ENCODE measurements around the gene SAMHD1.
"Not testable (repeated sequence)": the region's sequence is repeated elsewhere in the genome, so short reads cannot be mapped to it uniquely, and the experiment has no call there.

SAMHD1 gene

DNA sequence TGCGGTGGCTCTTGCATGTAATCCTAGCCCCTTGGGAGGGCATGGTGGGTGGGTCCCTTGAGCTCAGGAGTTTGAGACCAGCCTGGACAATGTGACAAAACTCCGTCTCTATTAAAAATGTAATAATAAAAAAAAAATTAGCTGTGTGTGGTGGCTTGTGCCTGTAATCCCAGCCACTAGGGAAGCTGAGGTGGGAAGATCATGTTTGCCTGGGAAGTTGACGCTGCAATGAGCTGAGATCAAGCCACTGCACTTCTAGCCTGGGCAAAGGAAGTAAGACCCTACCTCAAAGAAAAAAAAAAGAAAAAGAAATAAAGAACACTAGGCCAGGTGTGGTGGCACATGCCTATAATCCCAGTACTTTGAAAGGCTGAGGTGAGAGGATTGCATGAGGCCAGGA lies 4.5 kb upstream of the SAMHD1 start:
- DNase-seq (ENCODE audit: low spot score), result no peak

DNA sequence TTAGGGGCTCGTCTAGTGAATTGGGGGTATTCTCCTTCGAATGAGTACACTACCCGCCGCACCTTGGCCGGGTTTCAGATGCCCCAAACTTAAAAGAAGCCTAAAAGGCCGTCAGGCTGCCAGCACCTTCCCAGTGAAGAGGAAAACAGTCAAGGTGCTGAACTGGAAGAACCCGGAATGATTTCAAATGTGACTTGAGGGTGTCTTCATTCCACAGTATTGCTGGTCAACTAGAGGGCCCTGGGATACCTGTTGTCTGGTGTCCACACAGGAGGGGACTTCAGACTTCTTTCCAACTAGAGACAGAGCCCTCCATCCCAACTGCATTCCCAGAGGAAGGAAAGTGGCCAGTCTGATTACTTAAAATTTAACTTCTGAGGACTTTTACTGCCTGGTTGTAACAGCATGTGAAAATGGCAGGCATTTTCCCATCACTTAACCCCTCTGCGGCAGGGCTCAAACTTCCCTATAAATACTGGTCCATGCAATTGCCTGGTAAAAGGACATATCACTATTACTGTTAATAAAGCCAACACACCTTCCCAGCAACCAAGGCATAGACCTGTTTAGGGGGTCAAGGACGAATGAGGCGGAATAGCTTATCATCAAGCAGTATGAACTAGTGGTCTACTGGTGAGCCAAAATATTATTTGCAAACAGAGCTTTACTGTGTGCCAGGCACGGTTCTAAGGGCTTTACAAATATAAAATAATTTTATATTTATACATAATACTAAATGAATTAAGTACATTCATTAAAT lies 651 bp upstream of the SAMHD1 start:
- DNase-seq (ENCODE audit: low spot score), result no peak

DNA sequence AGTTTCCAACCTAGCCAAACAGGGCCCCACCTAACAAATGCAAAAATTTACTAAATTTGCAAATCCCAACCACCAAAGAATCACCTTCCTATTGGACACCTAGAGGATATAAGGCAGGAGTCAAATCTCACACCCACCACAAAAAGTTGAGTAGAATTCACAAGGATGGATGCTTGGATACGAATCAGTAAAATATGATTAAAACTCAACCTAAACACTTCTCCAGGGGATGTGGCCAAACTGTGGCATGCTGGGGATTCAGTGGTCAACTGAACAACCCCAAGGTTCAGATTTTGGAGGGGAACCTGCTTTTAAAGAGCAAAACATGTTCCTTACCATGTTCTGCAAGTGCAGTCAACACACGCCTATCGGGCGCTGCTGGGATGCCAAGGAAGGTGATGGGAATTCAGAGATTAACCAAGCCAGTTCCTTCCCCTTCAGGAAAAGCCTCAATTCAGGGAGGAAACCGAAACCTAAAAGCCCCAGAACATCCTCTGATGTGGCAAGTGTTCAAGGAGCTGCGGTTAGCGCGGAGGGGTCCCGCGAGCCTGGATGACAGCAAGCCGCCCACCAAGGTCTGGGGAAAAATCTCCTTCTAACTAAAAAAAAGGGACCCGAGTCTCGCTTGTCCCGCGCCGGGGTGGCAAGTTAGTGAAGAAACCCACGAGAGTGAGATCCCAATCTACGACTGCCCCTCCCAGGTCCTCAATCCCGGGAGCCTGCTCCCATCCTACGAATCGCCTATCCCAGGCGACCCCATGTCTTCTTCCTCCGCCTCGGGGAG lies 902 bp downstream of the SAMHD1 start:
- peak; percentile 40 for DNase-seq (ENCODE audit: low spot score)

DNA sequence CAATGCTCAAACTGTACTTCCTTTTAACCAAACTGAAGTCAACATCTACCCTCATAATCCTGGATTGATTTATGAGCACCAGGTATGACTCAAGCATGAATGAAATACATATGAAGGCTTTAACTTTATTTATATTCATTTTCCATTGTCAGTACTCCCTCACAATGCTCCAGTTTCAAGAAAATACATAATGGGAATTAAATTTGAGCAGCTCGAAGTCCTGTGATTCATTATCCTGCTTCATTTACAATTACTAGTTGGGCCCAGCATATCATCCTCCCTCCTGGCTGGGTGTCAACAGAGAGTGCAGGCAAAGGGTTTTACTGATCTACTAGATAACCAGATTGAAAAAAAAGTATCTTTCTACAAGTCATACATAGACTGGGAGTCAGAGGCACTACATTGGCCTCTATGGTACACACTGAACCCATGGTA lies 10.1 kb downstream of the SAMHD1 start:
- no peak for DNase-seq (ENCODE audit: low spot score)

DNA sequence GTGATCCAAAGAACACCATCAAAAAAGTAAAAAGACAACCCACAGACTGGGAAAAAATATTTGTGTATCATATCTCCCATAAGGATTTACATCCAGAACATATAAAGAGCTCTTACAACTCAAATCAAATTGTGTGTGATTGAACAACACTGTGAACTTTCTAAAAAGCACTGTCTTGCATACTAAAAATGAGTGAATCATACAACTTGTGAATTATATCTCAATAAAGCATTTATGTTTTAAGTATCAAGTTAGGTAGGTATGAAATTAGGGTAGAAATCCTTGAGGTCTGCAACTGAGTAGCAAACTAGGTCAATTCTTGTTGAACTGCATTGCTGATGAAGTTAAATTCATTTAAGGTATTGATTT lies 14.1 kb downstream of the SAMHD1 start:
- no peak for DNase-seq (ENCODE audit: low spot score)

DNA sequence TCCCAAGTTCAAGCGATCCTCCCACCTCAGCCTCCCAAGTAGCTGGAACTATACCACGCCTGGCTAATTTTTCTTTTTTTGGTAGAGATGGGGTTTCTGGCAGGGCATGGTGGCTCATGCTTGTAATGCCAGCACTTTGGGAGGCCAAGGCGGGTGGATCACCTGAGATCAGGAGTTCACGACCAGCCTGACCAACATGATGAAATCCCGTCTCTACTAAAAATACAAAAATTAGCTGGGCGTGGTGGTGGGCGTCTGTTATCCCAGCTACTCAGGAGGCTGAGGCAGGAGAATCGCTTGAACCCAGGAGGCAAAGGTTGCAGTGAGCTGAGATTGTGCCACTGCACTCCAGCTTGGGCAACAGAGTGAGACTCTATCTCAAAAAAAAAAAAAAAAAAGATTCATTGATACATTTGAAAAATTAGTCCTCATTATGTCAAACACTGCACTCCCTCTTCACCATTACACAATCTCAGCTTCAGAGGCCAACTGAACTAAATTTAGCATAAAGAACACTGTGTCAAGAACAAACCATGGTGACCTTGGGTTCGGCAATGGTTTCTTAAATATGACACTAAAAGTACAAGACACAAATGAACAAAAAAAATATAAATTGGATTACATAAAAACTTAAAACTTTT lies 14.6 kb downstream of the SAMHD1 start:
- DNase-seq (ENCODE audit: low spot score), result not testable (repeated sequence)

DNA sequence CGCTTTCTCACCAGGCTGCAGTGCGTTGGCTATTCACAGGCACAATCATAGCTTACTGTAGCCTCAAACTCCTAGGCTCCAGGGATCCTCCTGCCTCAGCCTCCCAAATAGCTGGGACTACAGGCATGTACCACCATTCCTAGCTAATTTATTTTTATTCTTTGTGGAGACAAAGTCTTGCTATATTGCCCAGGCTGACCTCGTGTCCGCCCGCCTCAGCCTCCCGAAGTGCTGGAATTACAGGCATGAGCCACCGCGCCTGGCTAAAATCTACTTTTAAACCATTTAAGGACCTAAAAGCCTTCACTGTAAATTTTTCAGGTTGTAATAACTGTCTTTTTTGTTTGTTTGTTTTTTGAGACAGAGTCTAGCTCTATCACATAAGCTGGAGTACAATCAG lies 15.2 kb downstream of the SAMHD1 start:
- no peak for DNase-seq (ENCODE audit: low spot score)

DNA sequence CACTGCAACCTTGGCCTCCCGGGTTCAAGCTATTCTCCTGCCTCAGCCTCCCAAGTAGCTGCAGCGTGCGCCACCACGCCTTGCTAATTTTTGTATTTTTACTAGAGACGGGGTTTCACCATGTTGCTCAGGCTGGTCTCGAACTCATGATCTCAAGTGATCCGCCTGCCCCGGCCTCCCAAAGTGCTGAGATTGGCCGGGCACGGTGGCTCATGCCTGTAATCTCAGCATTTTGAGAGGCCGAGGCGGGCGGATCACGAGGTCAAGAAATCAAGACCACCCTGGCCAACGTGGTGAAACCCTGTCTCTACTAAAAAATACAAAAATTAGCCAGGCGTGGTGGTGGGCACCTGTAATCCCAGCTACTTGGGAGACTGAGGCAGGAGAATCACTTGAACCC lies 17.9 kb downstream of the SAMHD1 start:
- not testable (repeated sequence) for DNase-seq (ENCODE audit: low spot score)

DNA sequence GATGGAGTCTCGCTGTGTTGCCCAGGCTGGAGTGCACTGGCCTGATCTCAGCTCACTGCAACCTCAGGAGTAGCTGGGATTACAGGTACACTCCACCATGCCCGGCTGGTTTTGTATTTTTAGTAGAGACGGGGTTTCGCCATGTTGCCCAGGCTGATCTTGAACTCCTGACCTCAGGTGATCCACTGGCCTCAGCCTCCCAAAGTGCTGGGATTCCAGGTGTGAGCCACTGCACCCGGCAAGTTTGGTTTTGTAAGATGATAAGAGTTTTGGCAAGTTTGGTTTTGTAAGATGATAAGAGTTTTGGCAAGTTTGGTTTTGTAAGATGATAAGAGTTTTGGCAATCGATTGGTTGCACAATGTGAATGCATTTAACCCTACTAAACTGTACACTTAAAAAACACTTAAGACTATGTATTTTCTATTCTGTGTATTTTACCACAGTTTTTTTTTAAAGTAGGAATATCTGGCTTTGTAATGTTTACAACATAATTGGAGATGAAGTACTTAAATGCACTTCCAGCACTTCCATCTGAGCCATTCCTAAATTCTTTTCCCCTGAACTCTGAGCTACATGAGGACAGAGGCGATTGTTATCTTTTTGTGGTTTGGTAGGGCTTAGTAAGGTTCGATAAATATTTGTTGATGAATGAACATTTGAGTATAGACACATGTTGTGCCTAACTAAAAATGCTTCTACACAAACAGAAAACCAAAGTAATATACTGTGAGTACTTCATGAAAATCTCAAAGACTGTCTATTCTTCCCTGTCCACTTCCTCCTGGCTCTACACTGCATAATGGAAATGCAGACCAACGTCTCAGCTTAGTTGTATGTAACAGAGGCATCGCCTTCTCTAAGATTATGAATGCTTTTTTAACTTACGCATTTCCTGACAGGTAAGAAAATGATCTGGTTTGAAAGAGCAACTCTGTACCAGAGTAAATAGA lies 18.8 kb downstream of the SAMHD1 start:
- no peak for DNase-seq (ENCODE audit: low spot score)

DNA sequence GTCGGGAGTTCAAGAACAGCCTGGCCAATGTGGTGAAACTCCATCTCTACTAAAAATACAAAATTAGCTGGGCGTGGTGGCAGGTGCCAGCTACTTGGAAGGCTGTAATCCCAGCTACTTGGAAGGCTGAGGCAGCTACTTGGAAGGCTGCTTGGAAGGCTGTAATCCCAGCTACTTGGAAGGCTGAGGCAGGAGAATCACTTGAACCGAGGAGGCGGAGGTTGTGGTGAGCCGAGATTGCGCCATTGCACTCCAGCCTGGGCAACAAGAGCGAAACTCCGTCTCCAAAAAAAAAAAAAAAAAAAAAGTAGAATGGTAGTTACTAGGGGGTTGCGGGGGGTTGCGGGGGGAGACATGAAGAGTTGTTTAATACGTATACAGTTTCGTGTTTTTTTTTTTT lies 19.4 kb downstream of the SAMHD1 start:
- DNase-seq (ENCODE audit: low spot score), result not testable (repeated sequence)

DNA sequence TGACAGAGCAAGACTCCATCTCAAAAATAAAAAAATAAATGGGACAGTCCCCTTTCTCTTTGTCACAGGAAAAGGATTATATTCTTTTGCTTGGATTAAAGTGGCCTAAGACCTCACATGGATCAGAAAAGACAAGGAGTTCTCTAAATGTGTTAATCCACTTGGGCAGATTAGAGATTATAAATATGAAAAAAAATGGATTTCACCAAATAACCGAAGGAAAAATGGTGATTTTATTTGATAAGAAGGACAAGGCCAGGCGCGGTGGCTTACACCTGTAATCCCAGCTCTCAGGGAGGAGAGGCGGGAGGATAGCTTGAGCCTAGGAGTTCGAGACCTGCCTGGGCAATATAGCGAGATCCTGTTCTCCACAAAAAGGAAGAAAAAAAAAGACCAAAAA lies 21.8 kb downstream of the SAMHD1 start:
- DNase-seq (ENCODE audit: low spot score), result no peak

DNA sequence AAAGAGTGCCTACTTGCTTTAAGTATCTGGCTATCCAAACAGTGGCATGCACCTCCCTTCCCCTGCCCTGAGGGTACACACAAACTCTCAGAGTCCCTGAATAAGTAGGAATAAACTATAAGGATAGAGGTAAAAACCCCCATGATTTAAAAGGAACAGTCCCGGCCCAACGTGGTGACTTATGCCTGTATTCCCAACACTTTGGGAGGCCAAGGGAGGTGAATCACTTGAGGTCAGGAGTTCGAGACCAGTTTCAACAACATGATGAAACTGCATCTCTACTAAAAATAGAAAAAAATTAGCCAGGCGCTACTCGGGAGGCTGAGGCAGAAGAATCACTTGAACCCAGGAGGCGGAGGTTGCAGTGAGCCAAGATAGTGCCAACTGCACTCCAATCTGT lies 22.2 kb downstream of the SAMHD1 start:
- DNase-seq (ENCODE audit: low spot score), result no peak

DNA sequence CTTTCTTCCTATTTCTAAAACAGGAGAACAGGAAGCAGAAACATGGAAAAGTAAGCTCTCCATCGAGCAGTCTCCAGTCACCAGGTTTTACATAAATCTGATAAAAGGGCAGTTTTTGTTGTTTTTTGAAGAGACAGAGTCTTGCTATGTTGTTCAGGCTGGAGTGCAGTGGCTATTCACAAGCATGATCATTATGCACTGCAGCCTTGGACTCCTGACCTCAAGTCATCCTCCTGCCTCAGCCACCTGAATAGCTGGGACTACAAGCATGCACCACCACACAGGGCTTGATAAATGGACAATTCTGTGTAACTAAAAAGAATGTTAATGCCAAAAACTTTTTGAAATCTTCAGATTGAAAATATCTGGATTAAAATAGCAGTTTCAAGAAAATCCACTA lies 23.8 kb downstream of the SAMHD1 start:
- no peak for DNase-seq (ENCODE audit: low spot score)

DNA sequence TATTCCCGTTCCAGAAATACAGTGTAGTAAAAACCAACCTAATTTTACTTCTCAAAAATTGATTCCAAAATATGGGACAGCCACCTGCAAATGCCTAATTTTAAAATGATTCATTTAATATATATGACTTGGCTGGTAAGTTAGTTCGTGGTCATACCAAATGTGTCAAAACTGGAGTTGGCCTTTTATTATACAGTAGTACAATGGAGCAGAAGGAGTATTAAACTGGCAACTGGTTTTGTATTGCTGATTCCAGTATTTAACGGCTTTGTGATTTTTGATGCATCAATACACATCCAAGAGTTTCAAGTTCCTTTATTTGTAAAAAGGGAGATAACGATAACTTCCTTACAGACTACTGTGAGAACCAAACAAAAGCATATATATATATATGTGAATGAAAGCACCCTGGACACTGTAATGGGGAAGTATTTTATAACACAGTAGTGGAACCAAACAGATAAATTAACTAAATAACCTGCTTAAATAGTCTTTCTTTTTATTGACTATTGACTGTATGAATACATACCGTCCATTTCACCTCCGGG lies 24.8 kb downstream of the SAMHD1 start:
- DNase-seq (ENCODE audit: low spot score), result no peak

DNA sequence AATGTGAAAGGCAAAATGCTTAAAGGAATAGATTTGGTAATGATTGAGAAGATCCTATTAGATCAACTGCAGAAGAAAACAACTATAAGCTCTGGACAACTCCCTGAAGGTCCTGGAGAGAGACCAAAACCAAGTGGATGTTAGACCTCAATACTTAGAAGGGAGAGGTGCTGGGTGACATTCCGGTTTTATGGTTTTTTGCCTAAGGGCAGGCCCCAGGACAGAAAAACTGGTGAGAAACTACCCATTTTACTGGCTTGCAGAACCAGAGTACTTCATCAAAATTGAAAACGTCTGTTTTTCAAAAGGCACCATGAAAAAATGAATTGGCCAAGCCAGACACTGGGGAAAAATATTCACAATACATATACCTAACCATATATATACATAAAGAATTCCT lies 26.3 kb downstream of the SAMHD1 start:
- no peak for DNase-seq (ENCODE audit: low spot score)

DNA sequence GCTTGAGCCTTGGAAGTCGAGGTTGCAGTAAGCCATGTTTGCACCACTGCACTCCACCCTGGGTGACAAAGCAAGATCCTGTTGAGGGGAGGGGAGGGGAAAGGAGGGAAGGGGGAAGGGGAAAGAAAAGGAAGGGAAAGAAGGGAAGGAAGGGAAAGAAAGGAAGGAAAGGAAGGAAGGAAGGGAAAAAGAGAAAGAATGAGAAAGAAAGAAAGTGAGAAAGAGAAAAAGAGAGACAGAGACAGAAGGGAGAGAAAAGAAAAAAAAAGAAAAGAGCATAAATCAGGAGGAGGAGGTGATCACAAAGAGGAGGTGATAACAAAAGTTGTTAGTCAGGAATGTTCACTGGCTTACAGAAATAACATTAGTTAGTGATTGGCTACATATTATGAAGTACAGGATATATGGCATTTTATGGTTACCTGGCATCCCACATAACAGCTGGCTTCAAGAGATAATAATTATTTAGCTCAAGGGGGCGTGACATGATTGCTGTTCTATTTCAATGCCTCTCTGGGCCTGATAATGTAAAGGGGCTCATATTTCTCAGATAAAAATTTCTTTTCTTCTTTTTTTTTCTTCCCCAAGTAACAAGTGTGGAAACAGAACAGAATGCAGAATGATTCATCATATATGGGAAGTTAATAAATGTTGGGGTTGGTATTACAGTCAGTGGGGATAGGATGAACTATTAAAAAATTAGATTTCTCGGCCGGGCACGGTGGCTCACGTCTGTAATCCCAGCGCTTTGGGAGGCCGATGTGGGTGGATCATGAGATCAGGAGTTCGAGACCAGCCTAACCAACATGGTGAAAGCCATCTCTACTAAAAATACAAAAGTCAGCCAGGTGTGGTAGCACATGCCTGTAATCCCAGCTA lies 27.1 kb downstream of the SAMHD1 start:
- no peak for DNase-seq (ENCODE audit: low spot score)

DNA sequence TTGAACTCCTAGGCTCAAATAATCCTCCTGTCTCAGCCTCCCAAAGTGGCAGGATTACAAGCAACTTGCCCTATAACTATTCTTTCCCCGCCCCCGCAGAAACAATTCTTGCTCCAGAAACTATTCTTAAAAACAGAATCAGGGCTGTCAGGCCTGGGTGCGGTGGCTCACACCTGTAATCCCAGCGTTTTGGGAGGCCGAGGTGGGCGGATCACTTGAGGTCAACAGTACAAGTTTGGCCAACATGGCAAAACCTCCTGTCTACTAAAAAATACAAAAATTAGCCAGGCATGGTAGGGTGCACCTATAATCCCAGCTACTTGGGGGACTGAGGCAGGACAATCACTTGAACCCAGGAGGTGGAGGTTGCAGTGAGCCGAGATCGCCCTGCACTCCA lies 31.2 kb downstream of the SAMHD1 start:
- DNase-seq (ENCODE audit: low spot score), result no peak

DNA sequence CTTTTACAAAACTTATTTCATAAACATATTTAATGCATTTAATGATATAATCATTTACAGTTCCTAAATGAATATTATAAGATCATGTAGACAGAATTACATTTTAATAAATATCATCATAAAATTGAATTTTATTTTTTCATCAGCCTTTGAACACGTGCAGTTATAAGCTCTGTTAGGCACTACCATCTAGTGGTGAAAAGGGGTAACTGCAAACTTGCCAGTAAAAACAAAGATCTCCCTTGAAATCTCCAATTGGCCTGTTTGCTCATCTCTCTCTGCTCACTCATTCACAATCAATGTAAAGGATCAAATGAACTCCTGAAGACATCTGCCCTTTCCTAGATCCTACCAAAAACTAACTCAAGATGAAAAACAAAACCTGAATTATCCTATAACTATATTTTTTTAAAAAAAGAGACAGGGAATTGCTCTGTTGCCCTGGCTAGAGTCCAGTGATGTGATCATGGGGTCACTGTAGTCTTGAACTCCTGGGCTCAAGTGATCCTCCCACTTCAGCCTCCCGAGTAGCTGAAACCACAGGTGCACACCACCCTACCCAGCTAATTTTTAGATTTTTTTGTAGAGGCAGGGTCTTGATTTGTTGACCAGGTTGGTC lies 31.7 kb downstream of the SAMHD1 start:
- peak; percentile 61 for DNase-seq (ENCODE audit: low spot score)

DNA sequence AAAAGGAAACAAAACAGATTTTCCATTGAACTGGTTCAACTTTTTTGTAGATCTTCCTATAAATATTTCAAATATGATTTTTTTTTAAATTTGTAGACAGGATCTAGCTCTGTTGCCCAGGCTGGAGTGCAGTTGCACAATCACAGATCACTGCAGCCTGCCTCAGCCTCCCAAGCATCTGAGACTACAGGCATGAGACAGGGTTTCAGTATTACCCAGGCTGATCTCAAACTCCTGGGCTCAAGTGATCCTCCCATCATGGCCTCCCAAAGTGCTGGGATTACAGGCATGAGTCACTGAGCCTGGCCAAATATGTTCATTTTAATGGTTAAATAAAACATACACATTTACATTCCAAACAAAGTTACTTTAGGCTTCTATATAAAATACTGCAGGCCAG lies 33.6 kb downstream of the SAMHD1 start:
- DNase-seq (ENCODE audit: low spot score), result no peak

DNA sequence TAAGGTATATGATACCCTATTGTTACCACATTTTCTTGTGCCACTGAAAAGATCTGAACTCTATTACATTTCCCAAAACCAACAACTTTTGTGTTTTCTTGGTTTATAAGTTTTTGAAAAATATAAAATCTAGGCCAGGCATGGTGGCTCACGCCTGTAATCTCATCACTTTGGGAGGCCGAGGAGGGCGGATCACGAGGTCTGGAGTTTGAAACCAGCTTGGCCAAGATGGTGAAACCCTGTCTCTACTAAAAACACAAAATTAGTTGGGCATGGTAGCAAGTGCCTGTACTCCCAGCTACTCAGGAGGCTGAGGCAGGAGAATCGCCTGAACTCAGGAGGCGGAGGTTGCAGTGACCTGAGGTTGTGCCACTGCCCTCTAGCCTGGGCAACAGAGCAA lies 34.3 kb downstream of the SAMHD1 start:
- no peak for DNase-seq (ENCODE audit: low spot score)
